Activated naive CD8-positive, alpha-beta T cell treated with anti-CD3 and anti-CD28 coated beads, Interleukin-2, amount 10 ng/mL, durations not matched to agents 7 days and 5 days (primary cell): ENCODE results near the gene MCU. TPM values are rescaled to one million over a fixed set of nuclear protein-coding genes. Genes with fewer than 3 reads are reported as not detected.
"Not testable (repeated sequence)": the region's sequence is repeated elsewhere in the genome, so short reads cannot be mapped to it uniquely, and the experiment has no call there.

ENCODE experiments used
- ATAC-seq: fragments of 150-1000 bp; cut with Tn5 transposase; one replicate; pipeline ENCODE4 v1.10.0; 2021; ENCODE audit warnings: low read depth, moderate library complexity
- POLR2A ChIA-PET: fragments of 350-600 bp; sonication (Branson Sonifier 250); formaldehyde crosslinking; loops from one replicate; lab custom pipeline; 2021; ENCODE audit warnings: antibody characterized with exemption; lab: Charles Lee
- DNase-seq: peaks from one replicate; pipeline ENCODE4 v3.0.0; 2021
- H3K27ac Mint-ChIP-seq: one replicate; pipeline ENCODE4 v1.8.0; 2022; ENCODE audit warnings: mild to moderate bottlenecking, mixed read lengths
- H3K27me3 Mint-ChIP-seq: one replicate; pipeline ENCODE4 v1.8.0; 2022; ENCODE audit warnings: mild to moderate bottlenecking, moderate library complexity, mixed read lengths
- H3K36me3 Mint-ChIP-seq: one replicate; pipeline ENCODE4 v1.8.0; 2021; ENCODE audit warnings: mild to moderate bottlenecking, mixed read lengths
- H3K4me1 Mint-ChIP-seq: one replicate; pipeline ENCODE4 v1.8.0; 2021; ENCODE audit warnings: mixed read lengths
- H3K4me3 Mint-ChIP-seq: one replicate; pipeline ENCODE4 v1.8.0; 2022; ENCODE audit warnings: mild to moderate bottlenecking, moderate library complexity, mixed read lengths
- H3K9me3 Mint-ChIP-seq: one replicate; pipeline ENCODE4 v1.8.0; 2021; ENCODE audit warnings: mixed read lengths
- total RNA-seq, 2 experiments: library from RNA; stranded (reverse); gene quantifications; one replicate each; pipeline ENCODE4 v1.2.3, GENCODE V29; 2021

MCU gene
- total RNA-seq, 2 experiments from 2014 or later: 12.2 to 14.3 TPM

DNA sequence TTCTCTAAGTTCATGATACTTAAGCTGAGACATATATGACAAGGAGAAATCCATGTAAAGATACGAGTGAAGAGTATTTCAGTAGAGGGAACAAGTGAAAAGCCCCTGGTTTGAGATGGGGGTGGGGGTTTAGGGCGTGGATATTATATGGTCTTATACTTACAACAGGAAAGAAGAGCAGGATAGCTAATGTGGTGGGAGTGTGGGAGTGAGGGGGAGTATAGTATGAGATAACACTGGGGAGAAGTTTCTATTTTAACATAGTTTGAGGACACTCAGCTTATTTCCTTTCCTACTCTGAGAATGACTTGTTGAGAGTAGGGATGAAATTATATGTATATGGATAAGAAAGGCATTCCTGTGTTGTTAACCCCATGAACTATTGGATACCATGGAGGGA is 36.5 kb downstream of the MCU start:
- no peak for DNase-seq
- Mint-ChIP-seq H3K9me3 (no peaks in the 10 kb centered on the region), H3K4me1 (peaks cover 14% of the 10 kb centered on the region), H3K4me3 (no peak overlapping the region), H3K27ac (no peak overlapping the region), H3K36me3 (peaks cover 2% of the 10 kb centered on the region), H3K27me3 (peaks cover 2% of the 10 kb centered on the region)
- POLR2A ChIA-PET: no interaction called here
- ATAC-seq: no peak

DNA sequence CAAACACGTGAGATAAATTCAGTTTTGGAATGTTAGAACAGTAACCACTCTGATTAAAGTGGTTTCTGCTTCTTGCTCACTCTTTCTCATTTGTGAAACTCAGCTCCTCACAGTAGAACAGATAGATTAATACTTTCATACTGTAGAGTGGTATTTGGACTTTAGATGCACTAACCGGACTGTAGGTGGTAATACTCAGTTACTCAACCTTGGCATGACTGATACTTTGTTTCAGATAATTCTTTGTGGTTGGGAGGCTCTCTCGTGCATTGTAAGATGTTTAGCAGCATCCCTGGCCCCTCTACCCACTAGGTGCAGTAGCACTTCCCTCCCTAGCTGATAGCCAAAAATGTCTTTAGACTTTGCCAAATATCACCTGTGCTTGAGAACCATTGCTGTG is 37.6 kb downstream of the MCU start:
- DNase-seq: no peak
- POLR2A ChIA-PET: no interaction called here
- Mint-ChIP-seq H3K27ac (no peak overlapping the region), H3K9me3 (no peaks in the 10 kb centered on the region), H3K36me3 (peaks cover 2% of the 10 kb centered on the region), H3K27me3 (peaks cover 2% of the 10 kb centered on the region), H3K4me3 (no peak overlapping the region), H3K4me1 (peaks cover 14% of the 10 kb centered on the region)
- ATAC-seq: no peak

DNA sequence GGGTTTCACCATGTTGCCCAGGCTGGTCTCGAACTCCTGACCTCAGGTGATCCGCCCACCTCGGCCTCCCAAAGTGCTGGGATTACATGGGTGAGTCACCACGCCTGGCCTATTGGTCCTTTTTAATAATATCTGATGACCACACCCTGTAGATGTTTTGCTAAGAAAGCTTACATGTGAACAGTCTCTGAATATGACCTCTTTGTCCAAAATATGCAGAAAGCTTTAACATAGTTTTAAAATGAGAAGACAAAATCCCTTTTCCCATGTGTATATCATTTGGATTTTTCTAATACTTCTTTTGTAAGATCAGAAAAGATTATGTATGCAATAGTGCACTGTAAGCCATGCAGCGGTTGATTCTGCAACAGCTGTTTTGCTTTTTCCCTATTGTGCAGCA is 38.5 kb downstream of the MCU start:
- DNase-seq: no peak
- peaks cover 2% of the 10 kb centered on the region for H3K27me3 Mint-ChIP-seq
- H3K27ac Mint-ChIP-seq: no peak overlapping the region
- H3K4me1 Mint-ChIP-seq: peaks cover 14% of the 10 kb centered on the region
- no peaks in the 10 kb centered on the region for H3K9me3 Mint-ChIP-seq
- no peak for ATAC-seq
- H3K4me3 Mint-ChIP-seq: no peak overlapping the region
- POLR2A ChIA-PET: no interaction called here
- peaks cover 2% of the 10 kb centered on the region for H3K36me3 Mint-ChIP-seq

DNA sequence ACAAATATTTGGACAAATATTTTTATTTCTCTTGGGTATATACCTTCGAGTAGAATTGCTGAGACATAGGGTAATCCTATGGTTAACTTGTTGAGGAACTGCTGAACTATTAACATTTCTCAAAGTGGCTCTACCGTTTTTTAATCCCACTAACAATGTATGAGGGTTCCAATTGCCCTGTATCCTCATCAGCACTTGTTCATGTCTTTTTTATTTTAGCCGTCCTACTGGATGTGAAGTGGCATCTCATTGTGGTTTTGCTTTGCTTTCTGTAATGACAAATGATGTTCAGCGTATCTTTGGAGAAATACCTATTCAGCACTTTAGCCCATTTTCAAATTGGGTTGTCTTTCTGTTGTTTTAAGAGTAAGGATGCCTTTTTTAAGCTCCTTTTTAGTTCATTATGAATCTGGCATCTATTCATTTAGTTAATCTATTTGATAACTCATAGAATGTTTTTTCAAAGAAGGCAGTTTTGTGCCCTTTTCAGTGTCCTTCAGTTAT is 40.0 kb downstream of the MCU start:
- peaks cover 2% of the 10 kb centered on the region for H3K36me3 Mint-ChIP-seq
- H3K9me3 Mint-ChIP-seq: no peaks in the 10 kb centered on the region
- DNase-seq: no peak
- peaks cover 2% of the 10 kb centered on the region for H3K27me3 Mint-ChIP-seq
- no peak for ATAC-seq
- POLR2A ChIA-PET: no interaction called here
- peaks cover 14% of the 10 kb centered on the region for H3K4me1 Mint-ChIP-seq
- no peak overlapping the region for H3K4me3 Mint-ChIP-seq
- no peak overlapping the region for H3K27ac Mint-ChIP-seq

DNA sequence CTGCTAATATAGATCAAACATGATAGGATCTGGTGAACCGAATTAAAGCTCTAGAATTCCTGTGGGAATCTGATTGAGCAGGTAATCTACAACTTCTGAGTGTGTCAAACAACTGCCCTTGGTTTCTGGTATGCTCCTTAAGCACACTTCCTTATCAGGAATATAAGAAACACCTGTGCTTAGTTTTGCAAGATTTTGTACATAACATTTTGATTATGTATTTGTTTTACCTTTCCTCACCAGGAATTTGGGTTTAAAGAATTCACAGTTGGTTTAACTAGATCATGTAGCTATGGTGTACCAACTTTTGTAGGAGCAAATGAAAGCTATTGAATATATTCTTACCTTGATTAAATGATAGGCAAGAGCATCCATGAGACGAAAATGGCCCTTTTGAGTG is 40.6 kb downstream of the MCU start:
- POLR2A ChIA-PET: no interaction called here
- peaks cover 14% of the 10 kb centered on the region for H3K4me1 Mint-ChIP-seq
- no peak overlapping the region for H3K4me3 Mint-ChIP-seq
- DNase-seq (no peak), ATAC-seq (no peak)
- peaks cover 2% of the 10 kb centered on the region for H3K27me3 Mint-ChIP-seq
- H3K36me3 Mint-ChIP-seq: peaks cover 2% of the 10 kb centered on the region
- H3K9me3 Mint-ChIP-seq: no peaks in the 10 kb centered on the region
- no peak overlapping the region for H3K27ac Mint-ChIP-seq

DNA sequence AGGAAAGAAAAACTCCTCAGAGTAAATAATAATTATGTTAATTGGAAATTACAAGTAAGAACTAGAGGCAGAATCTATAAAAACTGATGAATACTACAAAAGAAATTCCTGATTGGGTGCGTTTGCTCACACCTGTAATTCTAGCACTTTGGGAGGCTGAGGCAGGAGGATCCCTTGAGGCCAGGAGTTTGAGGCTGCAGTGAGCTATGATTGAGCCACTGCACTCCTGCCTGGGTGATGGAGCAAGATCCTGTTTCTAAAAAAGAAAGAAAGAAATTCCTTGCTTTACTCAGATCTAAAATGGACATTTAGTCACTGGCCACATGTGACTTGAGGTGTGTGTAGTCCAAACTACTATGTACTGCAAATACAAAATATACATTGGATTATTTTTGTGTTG is 42.0 kb downstream of the MCU start:
- peaks cover 6% of the 10 kb centered on the region for H3K4me1 Mint-ChIP-seq
- H3K36me3 Mint-ChIP-seq: peaks cover 2% of the 10 kb centered on the region
- POLR2A ChIA-PET: no interaction called here
- no peaks in the 10 kb centered on the region for H3K9me3 Mint-ChIP-seq
- ATAC-seq (no peak), DNase-seq (no peak)
- no peak overlapping the region for H3K27ac Mint-ChIP-seq
- peaks cover 2% of the 10 kb centered on the region for H3K27me3 Mint-ChIP-seq
- H3K4me3 Mint-ChIP-seq: no peak overlapping the region

DNA sequence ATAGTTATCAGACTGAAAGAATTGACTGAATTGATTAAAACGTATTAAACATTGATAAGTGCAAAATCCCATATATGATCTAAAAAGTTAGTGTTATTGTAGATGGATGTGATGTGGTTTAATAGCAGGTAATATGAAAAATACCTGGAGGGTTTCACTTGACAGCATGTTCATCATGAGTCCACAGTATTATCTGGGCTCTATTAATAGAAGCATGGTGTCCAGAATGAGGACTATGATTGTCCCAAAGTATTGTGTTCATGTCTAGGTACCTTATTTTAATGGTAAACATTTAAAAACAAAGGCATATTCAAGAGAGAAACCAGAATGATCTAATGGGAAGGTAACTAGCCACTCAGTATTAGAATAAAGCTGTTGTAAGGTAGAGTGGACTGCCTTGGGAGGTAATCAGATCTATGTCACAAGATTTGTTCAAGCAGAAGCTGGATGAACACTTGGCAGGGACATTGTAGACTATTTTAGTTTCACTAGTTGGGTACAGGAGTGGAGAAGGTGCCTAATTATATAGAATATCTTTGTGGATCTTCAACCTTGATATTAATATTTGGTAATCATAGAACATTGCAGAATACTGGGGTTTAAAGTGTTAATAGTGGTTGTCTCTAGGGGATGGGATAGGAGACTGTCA is 43.5 kb downstream of the MCU start:
- no peaks in the 10 kb centered on the region for H3K9me3 Mint-ChIP-seq
- no peak overlapping the region for H3K4me3 Mint-ChIP-seq
- POLR2A ChIA-PET: interaction anchor here (0.6 kb wide), 1 partner anchor 28 kb away, joined by 3 read pairs; no protein-coding TSS in a partner anchor
- DNase-seq (no peak), ATAC-seq (no peak)
- peaks cover 2% of the 10 kb centered on the region for H3K27me3 Mint-ChIP-seq
- peaks cover under 1% of the 10 kb centered on the region for H3K4me1 Mint-ChIP-seq
- H3K27ac Mint-ChIP-seq: no peak overlapping the region
- H3K36me3 Mint-ChIP-seq: peaks cover under 1% of the 10 kb centered on the region

DNA sequence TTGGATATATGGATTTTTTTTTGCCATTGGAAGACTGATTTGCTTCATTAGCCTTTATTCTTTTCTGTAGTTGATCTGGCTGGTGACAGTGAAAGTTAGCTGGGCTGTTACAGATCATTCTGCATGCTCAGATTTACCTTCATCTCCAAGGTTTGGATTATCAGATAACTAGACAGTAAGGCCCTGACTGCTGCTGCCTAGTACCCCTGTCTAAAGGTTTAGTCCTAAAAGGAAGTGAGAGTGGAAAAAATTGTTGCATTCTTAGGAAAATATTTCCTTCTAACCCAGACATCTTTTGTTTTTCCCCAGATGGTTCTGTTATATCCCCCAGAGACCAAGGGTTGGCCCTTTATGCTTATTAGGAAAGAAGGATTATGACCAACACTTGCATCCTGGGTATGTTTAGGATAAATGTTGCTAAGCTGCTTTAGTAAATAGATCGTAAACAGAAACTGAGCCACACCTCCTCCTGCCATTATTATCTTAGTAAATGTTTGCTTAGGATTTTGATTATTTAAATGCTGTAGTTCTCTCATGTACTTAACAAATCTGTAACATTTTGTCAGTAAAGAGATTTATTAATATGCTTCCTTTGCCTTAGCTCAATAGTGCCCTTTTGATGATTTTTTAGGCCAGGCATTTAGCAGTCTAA is 44.4 kb downstream of the MCU start:
- no peak overlapping the region for H3K27ac Mint-ChIP-seq

DNA sequence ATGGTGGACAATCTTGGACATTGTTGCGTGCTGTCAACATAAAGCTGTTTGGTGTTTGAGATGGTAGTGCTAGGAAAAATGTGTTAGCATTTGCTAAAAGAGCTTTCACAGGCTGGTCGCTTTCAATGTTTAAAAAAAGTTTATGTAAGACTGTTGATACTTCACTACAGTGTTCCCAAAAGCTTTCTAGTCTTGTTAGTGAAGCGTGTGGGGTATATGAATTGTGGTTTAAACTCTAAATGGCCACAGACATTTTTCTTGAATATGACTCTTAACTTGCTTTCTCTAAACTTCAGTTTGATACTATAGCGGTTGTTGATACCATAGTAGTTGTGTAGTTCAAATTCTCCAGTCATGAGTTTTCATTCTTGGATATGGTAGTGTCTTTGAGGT is 44.9 kb downstream of the MCU start:
- Mint-ChIP-seq H3K9me3 (no peaks in the 10 kb centered on the region), H3K27me3 (no peaks in the 10 kb centered on the region), H3K36me3 (peaks cover 2% of the 10 kb centered on the region), H3K27ac (no peak overlapping the region), H3K4me1 (peaks cover 3% of the 10 kb centered on the region), H3K4me3 (no peak overlapping the region)
- ATAC-seq (no peak), DNase-seq (no peak)
- POLR2A ChIA-PET: no interaction called here

More for the DNA sequence above, 44.4 kb downstream of the MCU start:
- DNase-seq (no peak), ATAC-seq (no peak)
- H3K9me3 Mint-ChIP-seq: no peaks in the 10 kb centered on the region
- no peak overlapping the region for H3K4me3 Mint-ChIP-seq
- H3K27me3 Mint-ChIP-seq: no peaks in the 10 kb centered on the region
- POLR2A ChIA-PET: no interaction called here
- H3K36me3 Mint-ChIP-seq: peaks cover 2% of the 10 kb centered on the region
- H3K4me1 Mint-ChIP-seq: peaks cover 3% of the 10 kb centered on the region

DNA sequence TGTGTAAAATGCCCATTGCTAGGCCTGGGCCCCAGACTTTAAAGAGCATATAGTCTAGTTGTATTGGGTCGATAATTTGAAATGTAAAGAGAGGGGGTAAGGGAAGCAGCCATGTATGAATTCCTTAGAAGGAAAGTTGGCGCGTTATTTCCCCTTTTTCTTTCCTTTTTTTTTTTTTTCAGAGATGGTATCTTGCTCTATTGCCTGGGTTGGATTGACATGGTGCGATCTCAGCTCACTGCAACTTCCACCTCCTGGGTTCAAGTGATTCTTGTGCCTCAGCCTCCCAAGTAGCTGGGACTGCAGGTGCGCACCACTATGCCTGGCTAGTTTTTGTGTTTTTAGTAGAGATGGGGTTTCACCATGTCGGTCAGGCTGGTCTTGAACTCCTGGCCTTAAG is 45.4 kb downstream of the MCU start:
- not testable (repeated sequence) for H3K9me3 Mint-ChIP-seq

DNA sequence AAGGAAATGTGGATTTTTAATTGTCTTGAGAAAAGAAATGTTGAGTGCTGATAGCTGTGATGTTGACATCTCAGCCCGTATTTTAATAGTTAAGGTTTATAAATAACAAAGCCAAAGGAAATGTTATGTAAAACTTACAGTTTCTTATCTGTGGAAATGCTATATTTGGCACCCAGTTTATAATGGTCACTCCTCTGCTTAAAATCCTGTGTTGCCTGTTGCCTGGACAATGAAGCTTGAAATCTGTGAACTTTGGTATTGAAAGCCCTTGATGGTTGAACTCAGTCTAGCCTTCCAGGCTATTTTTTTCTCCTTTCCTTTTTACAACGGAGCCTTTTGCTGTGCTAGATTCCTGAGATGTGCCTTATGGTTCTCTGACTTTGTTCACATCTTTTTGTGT is 46.5 kb downstream of the MCU start:
- no peaks in the 10 kb centered on the region for H3K9me3 Mint-ChIP-seq

More for the DNA sequence above, 45.4 kb downstream of the MCU start:
- H3K4me3 Mint-ChIP-seq, DNase-seq, H3K36me3 Mint-ChIP-seq, ATAC-seq, H3K27ac Mint-ChIP-seq, H3K27me3 Mint-ChIP-seq, H3K4me1 Mint-ChIP-seq, POLR2A ChIA-PET: not testable (repeated sequence)

DNA sequence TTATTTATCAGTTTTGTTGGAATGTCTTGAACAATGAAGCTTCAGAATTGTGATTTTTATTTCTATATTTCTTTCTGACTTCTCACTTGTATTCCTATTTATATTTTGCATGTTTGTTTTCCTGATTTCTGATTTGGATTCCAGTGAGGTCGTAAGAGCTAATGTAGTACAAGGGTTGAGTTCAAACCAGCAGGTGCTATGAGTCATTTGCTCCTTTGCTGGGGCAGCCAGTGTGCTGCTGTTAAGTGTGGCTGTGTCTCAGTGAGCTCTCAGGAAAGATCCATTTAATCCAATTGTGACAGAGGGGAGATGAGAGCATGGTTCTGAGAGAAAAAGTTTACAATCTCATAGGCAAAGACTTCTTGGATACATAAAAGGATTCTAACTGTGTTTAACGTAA is 48.6 kb downstream of the MCU start:
- POLR2A ChIA-PET: no interaction called here
- ATAC-seq: no peak
- H3K9me3 Mint-ChIP-seq: no peaks in the 10 kb centered on the region
- peaks cover 3% of the 10 kb centered on the region for H3K4me1 Mint-ChIP-seq
- no peak overlapping the region for H3K4me3 Mint-ChIP-seq
- DNase-seq: no peak
- no peak overlapping the region for H3K27ac Mint-ChIP-seq
- H3K36me3 Mint-ChIP-seq: peaks cover 2% of the 10 kb centered on the region
- no peaks in the 10 kb centered on the region for H3K27me3 Mint-ChIP-seq

More for the DNA sequence above, 46.5 kb downstream of the MCU start:
- POLR2A ChIA-PET: no interaction called here
- peaks cover 3% of the 10 kb centered on the region for H3K4me1 Mint-ChIP-seq
- no peak overlapping the region for H3K4me3 Mint-ChIP-seq
- ATAC-seq (no peak), DNase-seq (no peak)
- H3K36me3 Mint-ChIP-seq: peaks cover 2% of the 10 kb centered on the region
- H3K27me3 Mint-ChIP-seq: no peaks in the 10 kb centered on the region
- no peak overlapping the region for H3K27ac Mint-ChIP-seq

DNA sequence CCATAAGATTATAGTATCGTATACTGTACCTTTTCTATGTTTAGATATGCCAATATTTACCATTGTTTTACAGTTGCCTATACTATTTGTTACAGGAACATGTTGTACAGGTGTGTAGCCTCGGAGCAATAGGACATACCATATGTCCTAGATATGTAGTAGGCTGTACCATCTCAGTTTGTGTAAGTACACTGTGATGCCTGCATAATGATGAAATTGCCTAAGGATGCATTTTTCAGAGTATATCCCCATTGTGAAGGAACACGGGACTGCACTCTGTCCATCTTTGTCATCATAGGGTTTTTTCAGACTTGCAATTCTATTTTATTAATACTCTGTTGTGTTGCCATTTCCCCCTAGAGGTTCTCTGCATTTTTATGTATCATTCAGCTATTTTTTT is 50.1 kb downstream of the MCU start:
- H3K27ac Mint-ChIP-seq: no peak overlapping the region
- DNase-seq (no peak), ATAC-seq (no peak)
- peaks cover 3% of the 10 kb centered on the region for H3K4me1 Mint-ChIP-seq
- POLR2A ChIA-PET: no interaction called here
- H3K36me3 Mint-ChIP-seq: peaks cover 2% of the 10 kb centered on the region
- no peaks in the 10 kb centered on the region for H3K9me3 Mint-ChIP-seq
- H3K4me3 Mint-ChIP-seq: no peak overlapping the region
- H3K27me3 Mint-ChIP-seq: no peaks in the 10 kb centered on the region

DNA sequence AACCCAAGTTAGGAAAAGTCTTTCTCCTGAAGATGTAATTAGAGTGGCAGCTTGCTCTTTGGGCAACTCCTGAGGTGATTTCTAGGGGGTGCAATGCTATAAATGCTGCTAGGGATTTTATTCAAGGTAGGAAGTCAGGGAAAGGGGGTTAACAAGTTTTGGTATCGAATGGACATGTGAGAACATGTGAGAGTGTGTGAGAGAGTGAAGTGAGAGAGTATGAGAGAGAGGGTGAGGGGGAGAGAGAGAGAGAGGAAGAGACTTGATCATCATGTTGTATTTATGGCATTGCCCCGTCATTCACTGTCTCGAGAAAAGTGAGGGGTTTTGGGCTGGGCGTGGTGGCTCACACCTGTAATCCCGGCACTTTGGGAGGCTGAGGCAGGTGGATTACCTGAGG is 50.9 kb downstream of the MCU start:
- DNase-seq: no peak
- H3K27me3 Mint-ChIP-seq: no peaks in the 10 kb centered on the region
- POLR2A ChIA-PET: no interaction called here
- H3K4me1 Mint-ChIP-seq: peaks cover 3% of the 10 kb centered on the region
- H3K27ac Mint-ChIP-seq: no peak overlapping the region
- ATAC-seq: no peak
- peaks cover 2% of the 10 kb centered on the region for H3K36me3 Mint-ChIP-seq
- H3K4me3 Mint-ChIP-seq: no peak overlapping the region
- H3K9me3 Mint-ChIP-seq: no peaks in the 10 kb centered on the region
